GM18520 (cell line): ENCODE measurements around the gene RNF126.
"Not testable (repeated sequence)": the region's sequence is repeated elsewhere in the genome, so short reads cannot be mapped to it uniquely, and the experiment has no call there.

Source experiments
- ATAC-seq: cut with Tn5 transposase; IDR thresholded peaks from one replicate; pipeline ENCODE4 v1.9.1; 2021; ENCODE audit not compliant: unreplicated experiment

Gene RNF126

GRCh38 chr19:615619-616018 is 47.4 kb downstream of the RNF126 start:
- no peak for ATAC-seq

- no peak for ATAC-seq
Observed at GRCh38 chr19:613732-614567, 49.1 kb downstream of the RNF126 start.

GRCh38 chr19:612941-613340 is 50.1 kb downstream of the RNF126 start:
- ATAC-seq: no peak

GRCh38 chr19:611481-611868 is 51.5 kb downstream of the RNF126 start:
- no peak for ATAC-seq

GRCh38 chr19:610801-611480 is 52.1 kb downstream of the RNF126 start:
- ATAC-seq: no peak

GRCh38 chr19:610071-610800 is 52.8 kb downstream of the RNF126 start:
- no peak for ATAC-seq

- no peak for ATAC-seq
Observed at GRCh38 chr19:609004-609346, 54.0 kb downstream of the RNF126 start.

- no peak for ATAC-seq
Observed at GRCh38 chr19:608155-609003, 54.6 kb downstream of the RNF126 start.

GRCh38 chr19:607301-608154 is 55.5 kb downstream of the RNF126 start:
- no peak for ATAC-seq

GRCh38 chr19:605061-605971 is 57.7 kb downstream of the RNF126 start:
- ATAC-seq: not testable (repeated sequence)

GRCh38 chr19:604355-604754 is 58.7 kb downstream of the RNF126 start:
- ATAC-seq: no peak

- ATAC-seq: not testable (repeated sequence)
Observed at GRCh38 chr19:603779-604178, 59.2 kb downstream of the RNF126 start.

- ATAC-seq: not testable (repeated sequence)
Observed at GRCh38 chr19:603302-603639, 59.7 kb downstream of the RNF126 start.

GRCh38 chr19:602391-603301 is 60.4 kb downstream of the RNF126 start:
- ATAC-seq: no peak

- no peak for ATAC-seq
Observed at GRCh38 chr19:601790-602189, 61.2 kb downstream of the RNF126 start.

- ATAC-seq: no peak
Observed at GRCh38 chr19:601310-601709, 61.7 kb downstream of the RNF126 start.
